MV-4-11 (cell line): ENCODE measurements around the gene KLHL18.
"Not testable (repeated sequence)": the region's sequence is repeated elsewhere in the genome, so short reads cannot be mapped to it uniquely, and the experiment has no call there.

Experiments
- DNase-seq: peaks from one replicate; lab custom pipeline; 2025; lab: John Stamatoyannopoulos, UW

Gene KLHL18

GRCh38 chr3:47365213-47366153 lies 82.7 kb downstream of the KLHL18 start:
- DNase-seq, result no peak

- DNase-seq, result no peak
Measured at GRCh38 chr3:47366833-47367232, 84.1 kb downstream of the KLHL18 start.

GRCh38 chr3:47367631-47368030 lies 84.9 kb downstream of the KLHL18 start:
- DNase-seq, result no peak

- not testable (repeated sequence) for DNase-seq
Measured at GRCh38 chr3:47370020-47370419, 87.3 kb downstream of the KLHL18 start.

- no peak for DNase-seq
Measured at GRCh38 chr3:47370887-47371697, 88.3 kb downstream of the KLHL18 start.

- DNase-seq, result no peak
Measured at GRCh38 chr3:47374587-47374986, 91.8 kb downstream of the KLHL18 start.

GRCh38 chr3:47376393-47376792 lies 93.6 kb downstream of the KLHL18 start:
- DNase-seq, result no peak

GRCh38 chr3:47377186-47377585 lies 94.4 kb downstream of the KLHL18 start:
- peak; percentile 92 for DNase-seq

- DNase-seq, result no peak
Measured at GRCh38 chr3:47378869-47379268, 96.1 kb downstream of the KLHL18 start.

GRCh38 chr3:47379411-47379899 lies 96.7 kb downstream of the KLHL18 start:
- DNase-seq, result no peak

- DNase-seq, result no peak
Measured at GRCh38 chr3:47380026-47380600, 97.4 kb downstream of the KLHL18 start.

- DNase-seq, result peak; percentile 98
Measured at GRCh38 chr3:47380601-47381316, 98.0 kb downstream of the KLHL18 start, which contains the start of gene PTPN23. Gene PTPN23, plus strand, starts transcription at chr3:47381021. Its CDS starts 76 bp downstream, at chr3:47381097.

GRCh38 chr3:47381317-47382157 lies 98.8 kb downstream of the KLHL18 start:
- peak; percentile 81 for DNase-seq

GRCh38 chr3:47384425-47384824 lies 101.7 kb downstream of the KLHL18 start:
- no peak for DNase-seq

GRCh38 chr3:47385007-47385406 lies 102.3 kb downstream of the KLHL18 start:
- DNase-seq, result no peak

GRCh38 chr3:47385796-47386195 lies 103.1 kb downstream of the KLHL18 start:
- no peak for DNase-seq

GRCh38 chr3:47392933-47393332 lies 110.2 kb downstream of the KLHL18 start:
- DNase-seq, result no peak

GRCh38 chr3:47394140-47394870 lies 111.6 kb downstream of the KLHL18 start:
- DNase-seq, result no peak

GRCh38 chr3:47394881-47395280 lies 112.1 kb downstream of the KLHL18 start:
- no peak for DNase-seq
